Measurements from ENCODE around the gene GMDS. TPM values are rescaled to one million over a fixed set of nuclear protein-coding genes. Genes with fewer than 3 reads are reported as not detected.

The GMDS gene
- total RNA-seq, 1 donor from 2014 or later, result 7.2 TPM

- Histone ChIP-seq H3K27me3 (ENCODE audit: low read depth) (no peaks in the 10 kb centered on the region), H3K36me3 (no peaks in the 10 kb centered on the region), H3K9me3 (replicated peaks) (no peaks in the 10 kb centered on the region), H3K27ac (replicated peaks) (no peak overlapping the region), H3K4me1 (no peaks in the 10 kb centered on the region), H3K4me3 (no peak overlapping the region)
- intact Hi-C loops (cut with micrococcal nuclease), result no loop called here
- TF ChIP-seq CTCF (IDR thresholded peaks at IDR 0.05; ENCODE audit: borderline replicate concordance), result no peak
- no peak for DNase-seq
Observed at GRCh38 chr6:1709234-1709641, 536.2 kb downstream of the GMDS start.

DNA sequence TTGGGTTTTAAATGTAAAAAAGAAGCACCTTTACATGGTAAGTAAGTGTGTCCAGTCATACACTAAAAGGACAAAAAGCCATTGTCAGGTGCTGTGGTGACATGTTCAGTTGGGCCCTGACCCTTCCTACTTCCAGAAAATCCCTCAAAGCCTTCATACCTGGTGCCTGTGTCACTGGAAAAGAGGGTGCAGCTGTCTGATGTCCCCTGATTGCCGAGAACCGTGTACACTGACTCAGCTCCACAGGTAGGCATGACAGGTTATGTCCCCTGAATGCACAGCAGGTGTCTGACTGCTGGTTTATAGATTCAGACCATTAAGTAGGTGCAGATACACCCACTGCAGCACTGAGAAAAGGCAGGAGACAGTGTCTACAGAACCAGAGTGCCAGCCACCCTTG, 536.6 kb downstream of the GMDS start:
- TF ChIP-seq CTCF (IDR thresholded peaks at IDR 0.05; ENCODE audit: borderline replicate concordance), result no peak
- Histone ChIP-seq H3K27ac (replicated peaks) (no peak overlapping the region), H3K36me3 (no peaks in the 10 kb centered on the region), H3K4me1 (no peaks in the 10 kb centered on the region), H3K27me3 (ENCODE audit: low read depth) (no peaks in the 10 kb centered on the region), H3K4me3 (no peak overlapping the region), H3K9me3 (replicated peaks) (no peaks in the 10 kb centered on the region)
- no peak for DNase-seq
- intact Hi-C loops (cut with micrococcal nuclease), result no loop called here

GRCh38 chr6:1708122-1708521, 537.3 kb downstream of the GMDS start:
- H3K4me1 ChIP-seq, result no peaks in the 10 kb centered on the region
- H3K27me3 ChIP-seq (ENCODE audit: low read depth), result no peaks in the 10 kb centered on the region
- H3K27ac ChIP-seq (replicated peaks), result no peak overlapping the region
- no peak for DNase-seq
- no peak overlapping the region for H3K4me3 ChIP-seq
- no peak for TF ChIP-seq CTCF (IDR thresholded peaks at IDR 0.05; ENCODE audit: borderline replicate concordance)
- intact Hi-C loops (cut with micrococcal nuclease), result no loop called here
- no peaks in the 10 kb centered on the region for H3K9me3 ChIP-seq (replicated peaks)
- H3K36me3 ChIP-seq, result no peaks in the 10 kb centered on the region

- no peak for TF ChIP-seq CTCF (IDR thresholded peaks at IDR 0.05; ENCODE audit: borderline replicate concordance)
- no peak for DNase-seq
- Histone ChIP-seq H3K4me3 (no peak overlapping the region), H3K36me3 (no peaks in the 10 kb centered on the region), H3K4me1 (peaks cover 7% of the 10 kb centered on the region), H3K9me3 (replicated peaks) (no peaks in the 10 kb centered on the region), H3K27me3 (ENCODE audit: low read depth) (no peaks in the 10 kb centered on the region), H3K27ac (replicated peaks) (no peak overlapping the region)
- intact Hi-C loops (cut with micrococcal nuclease), result no loop called here
Observed at GRCh38 chr6:1705630-1706029, 539.8 kb downstream of the GMDS start.

DNA sequence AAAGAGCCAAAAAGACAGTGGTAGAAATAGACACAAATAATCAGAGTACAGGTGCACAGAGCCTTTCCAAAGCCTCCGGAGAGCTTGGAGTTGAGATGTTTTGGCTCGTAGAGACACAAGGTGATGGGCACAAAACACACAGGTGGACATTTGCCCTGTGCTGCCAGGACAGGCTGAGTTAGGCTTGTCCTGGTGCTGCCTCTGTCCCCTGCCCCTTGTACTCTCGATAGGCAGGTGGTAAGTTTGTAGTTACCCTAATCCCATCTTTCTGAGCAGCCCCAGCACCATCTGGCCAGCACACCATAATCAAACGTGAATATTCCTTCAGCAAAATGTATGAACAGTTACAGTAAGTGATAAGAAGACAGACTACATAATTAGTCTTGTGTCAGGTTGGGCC, 540.2 kb downstream of the GMDS start:
- no peaks in the 10 kb centered on the region for H3K9me3 ChIP-seq (replicated peaks)
- H3K4me1 ChIP-seq, result peaks cover 7% of the 10 kb centered on the region
- intact Hi-C loops (cut with micrococcal nuclease), result no loop called here
- no peak overlapping the region for H3K27ac ChIP-seq (replicated peaks)
- H3K4me3 ChIP-seq, result no peak overlapping the region
- no peaks in the 10 kb centered on the region for H3K36me3 ChIP-seq
- no peak for TF ChIP-seq CTCF (IDR thresholded peaks at IDR 0.05; ENCODE audit: borderline replicate concordance)
- no peaks in the 10 kb centered on the region for H3K27me3 ChIP-seq (ENCODE audit: low read depth)
- DNase-seq, result no peak

GRCh38 chr6:1704711-1705110, 540.7 kb downstream of the GMDS start:
- no peak for TF ChIP-seq CTCF (IDR thresholded peaks at IDR 0.05; ENCODE audit: borderline replicate concordance)
- intact Hi-C loops (cut with micrococcal nuclease), result no loop called here
- H3K27ac ChIP-seq (replicated peaks), result no peak overlapping the region

More at GRCh38 chr6:1704711-1705110, 540.7 kb downstream of the GMDS start:
- Histone ChIP-seq H3K4me1 (peaks cover 7% of the 10 kb centered on the region), H3K4me3 (no peak overlapping the region), H3K27me3 (ENCODE audit: low read depth) (no peaks in the 10 kb centered on the region), H3K9me3 (replicated peaks) (no peaks in the 10 kb centered on the region), H3K36me3 (no peaks in the 10 kb centered on the region)
- no peak for DNase-seq

Data from left ventricle myocardium inferior (tissue), 1 donor.